Nephron (organoid): ENCODE measurements around the gene COMMD10.

Experiments
- H3K27ac Mint-ChIP-seq, 3 experiments: 2 replicates each; pipeline ENCODE4 v1.8.0; 2020; ENCODE audit warnings: mixed read lengths in 3 of 3, mild to moderate bottlenecking in 2 of 3, moderate library complexity in 1 of 3
- H3K27me3 Mint-ChIP-seq: 2 replicates; pipeline ENCODE4 v1.8.0; 2021; ENCODE audit warnings: low read depth, mild to moderate bottlenecking, moderate library complexity, mixed read lengths
- H3K36me3 Mint-ChIP-seq: 2 replicates; pipeline ENCODE4 v1.8.0; 2020; ENCODE audit warnings: low read depth, mixed read lengths
- H3K4me1 Mint-ChIP-seq: 2 replicates; pipeline ENCODE4 v1.8.0; 2020; ENCODE audit warnings: mixed read lengths
- H3K4me3 Mint-ChIP-seq, 3 experiments: 2 replicates each; pipeline ENCODE4 v1.8.0; 2020; ENCODE audit warnings: mild to moderate bottlenecking in 3 of 3, mixed read lengths in 3 of 3, moderate library complexity in 2 of 3
- H3K9me3 Mint-ChIP-seq: 2 replicates; pipeline ENCODE4 v1.8.0; 2020; ENCODE audit warnings: mixed read lengths
- TF ChIP-seq, protein P1 (sequence below), 3 experiments: fragments of 200-600 bp; sonication (generic); IDR thresholded peaks; one replicate each; pipeline ENCODE4 v1.5.0; 2021; ENCODE audit warnings: antibody characterized with exemption in 3 of 3; ENCODE audit not compliant: unreplicated experiment in 3 of 3

The COMMD10 gene

GRCh38 chr5:116296335-116297072, 211.7 kb downstream of the COMMD10 start:
- Mint-ChIP-seq H3K36me3 (peaks cover 42% of the 10 kb centered on the region), H3K9me3 (peaks cover 13% of the 10 kb centered on the region), H3K4me1 (peaks cover 20% of the 10 kb centered on the region), H3K4me3 (no peak overlapping the region), H3K27ac (peak overlapping the region; percentile 23 to 71 (median 52)), H3K27me3 (no peaks in the 10 kb centered on the region)
- TF ChIP-seq, protein P1, sequence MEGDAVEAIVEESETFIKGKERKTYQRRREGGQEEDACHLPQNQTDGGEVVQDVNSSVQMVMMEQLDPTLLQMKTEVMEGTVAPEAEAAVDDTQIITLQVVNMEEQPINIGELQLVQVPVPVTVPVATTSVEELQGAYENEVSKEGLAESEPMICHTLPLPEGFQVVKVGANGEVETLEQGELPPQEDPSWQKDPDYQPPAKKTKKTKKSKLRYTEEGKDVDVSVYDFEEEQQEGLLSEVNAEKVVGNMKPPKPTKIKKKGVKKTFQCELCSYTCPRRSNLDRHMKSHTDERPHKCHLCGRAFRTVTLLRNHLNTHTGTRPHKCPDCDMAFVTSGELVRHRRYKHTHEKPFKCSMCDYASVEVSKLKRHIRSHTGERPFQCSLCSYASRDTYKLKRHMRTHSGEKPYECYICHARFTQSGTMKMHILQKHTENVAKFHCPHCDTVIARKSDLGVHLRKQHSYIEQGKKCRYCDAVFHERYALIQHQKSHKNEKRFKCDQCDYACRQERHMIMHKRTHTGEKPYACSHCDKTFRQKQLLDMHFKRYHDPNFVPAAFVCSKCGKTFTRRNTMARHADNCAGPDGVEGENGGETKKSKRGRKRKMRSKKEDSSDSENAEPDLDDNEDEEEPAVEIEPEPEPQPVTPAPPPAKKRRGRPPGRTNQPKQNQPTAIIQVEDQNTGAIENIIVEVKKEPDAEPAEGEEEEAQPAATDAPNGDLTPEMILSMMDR (IDR thresholded peaks at IDR 0.05; ENCODE audit: unreplicated experiment in 3 of 3) = no peak

- Mint-ChIP-seq H3K36me3 (peaks cover 49% of the 10 kb centered on the region), H3K4me3 (no peak overlapping the region), H3K4me1 (peaks cover 18% of the 10 kb centered on the region)
Observed at GRCh38 chr5:116297296-116297814, 212.5 kb downstream of the COMMD10 start.

GRCh38 chr5:116299746-116300640, 215.2 kb downstream of the COMMD10 start:
- Mint-ChIP-seq H3K27ac (peak overlapping the region; percentile 87 to 97 (median 90)), H3K36me3 (peaks cover 72% of the 10 kb centered on the region), H3K9me3 (peaks cover 16% of the 10 kb centered on the region), H3K4me1 (peaks cover 15% of the 10 kb centered on the region), H3K27me3 (no peaks in the 10 kb centered on the region), H3K4me3 (no peak overlapping the region)
- TF ChIP-seq, protein P1 (IDR thresholded peaks at IDR 0.05; ENCODE audit: unreplicated experiment in 3 of 3) = no peak

More at GRCh38 chr5:116297296-116297814, 212.5 kb downstream of the COMMD10 start:
- TF ChIP-seq, protein P1 (IDR thresholded peaks at IDR 0.05; ENCODE audit: unreplicated experiment in 3 of 3) = no peak
- Mint-ChIP-seq H3K9me3 (peaks cover 13% of the 10 kb centered on the region), H3K27me3 (no peaks in the 10 kb centered on the region), H3K27ac (peak overlapping the region in 1 of 3 experiments; percentile 23)

DNA sequence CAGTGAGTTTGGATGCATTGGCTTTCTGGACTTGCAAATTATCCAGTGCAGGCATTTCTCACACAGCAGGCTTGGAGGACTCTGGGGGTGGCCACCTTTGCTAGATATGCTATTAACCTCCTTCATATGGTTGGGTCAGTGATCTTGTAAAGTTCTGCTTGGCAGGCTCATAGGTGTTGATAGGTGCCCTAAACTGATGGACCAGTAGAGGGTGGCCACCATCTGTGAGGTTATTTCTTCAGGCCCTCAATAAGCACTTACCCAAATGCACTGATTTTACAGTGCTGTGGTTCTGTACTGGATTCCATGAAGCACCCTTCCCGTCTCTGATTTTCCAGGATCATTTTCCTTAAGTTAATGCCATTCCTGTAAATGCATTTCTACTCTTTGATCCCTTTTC, 216.3 kb downstream of the COMMD10 start:
- Mint-ChIP-seq H3K36me3 (peaks cover 79% of the 10 kb centered on the region), H3K4me1 (peaks cover 15% of the 10 kb centered on the region), H3K27ac (peak overlapping the region; percentile 87 to 97 (median 90)), H3K4me3 (no peak overlapping the region), H3K27me3 (no peaks in the 10 kb centered on the region), H3K9me3 (peaks cover 21% of the 10 kb centered on the region)
- TF ChIP-seq, protein P1 (IDR thresholded peaks at IDR 0.05; ENCODE audit: unreplicated experiment in 3 of 3) = no peak

GRCh38 chr5:116303340-116303739, 218.5 kb downstream of the COMMD10 start:
- Mint-ChIP-seq H3K27me3 (no peaks in the 10 kb centered on the region), H3K36me3 (peaks cover 82% of the 10 kb centered on the region), H3K27ac (peak overlapping the region in 2 of 3 experiments; percentile 15 to 60), H3K4me3 (no peak overlapping the region), H3K4me1 (peaks cover 15% of the 10 kb centered on the region), H3K9me3 (peaks cover 27% of the 10 kb centered on the region)
- TF ChIP-seq, protein P1 (IDR thresholded peaks at IDR 0.05; ENCODE audit: unreplicated experiment in 3 of 3) = no peak
